ENCODE measurements around the gene NR1H4.

Gene NR1H4

GRCh38 chr12:100484891-100485471 is 11.3 kb downstream of the NR1H4 start:
- Histone ChIP-seq H3K27me3 (replicated peaks) (no peaks in the 10 kb centered on the region), H3K27ac (no peak overlapping the region), H3K4me3 (ENCODE audit: low read depth, low read length) (no peak overlapping the region), H3K36me3 (replicated peaks) (no peaks in the 10 kb centered on the region)
- in situ Hi-C loops (cut with HindIII; ENCODE audit: low pct_ligation_motif_present, low sequenced_read_pairs) = no loop called here
- no peak for TF ChIP-seq CTCF (IDR thresholded peaks at IDR 0.05; ENCODE audit: low read depth, low read length, missing control alignments)
- no peak for DNase-seq

GRCh38 chr12:100485983-100486382 is 12.3 kb downstream of the NR1H4 start:
- Histone ChIP-seq H3K27ac (no peak overlapping the region), H3K27me3 (replicated peaks) (no peaks in the 10 kb centered on the region), H3K4me3 (ENCODE audit: low read depth, low read length) (no peak overlapping the region), H3K36me3 (replicated peaks) (no peaks in the 10 kb centered on the region)
- DNase-seq = no peak
- no peak for TF ChIP-seq CTCF (IDR thresholded peaks at IDR 0.05; ENCODE audit: low read depth, low read length, missing control alignments)
- in situ Hi-C loops (cut with HindIII; ENCODE audit: low pct_ligation_motif_present, low sequenced_read_pairs) = no loop called here

GRCh38 chr12:100489251-100489820 is 15.7 kb downstream of the NR1H4 start:
- Histone ChIP-seq H3K4me3 (ENCODE audit: low read depth, low read length) (no peak overlapping the region), H3K36me3 (replicated peaks) (no peaks in the 10 kb centered on the region), H3K27me3 (replicated peaks) (no peaks in the 10 kb centered on the region), H3K27ac (no peak overlapping the region)
- DNase-seq = no peak
- in situ Hi-C loops (cut with HindIII; ENCODE audit: low pct_ligation_motif_present, low sequenced_read_pairs) = no loop called here
- no peak for TF ChIP-seq CTCF (IDR thresholded peaks at IDR 0.05; ENCODE audit: low read depth, low read length, missing control alignments)

GRCh38 chr12:100490056-100490455 is 16.4 kb downstream of the NR1H4 start:
- Histone ChIP-seq H3K27ac (no peak overlapping the region), H3K36me3 (replicated peaks) (no peaks in the 10 kb centered on the region), H3K4me3 (ENCODE audit: low read depth, low read length) (no peak overlapping the region), H3K27me3 (replicated peaks) (no peaks in the 10 kb centered on the region)
- no peak for TF ChIP-seq CTCF (IDR thresholded peaks at IDR 0.05; ENCODE audit: low read depth, low read length, missing control alignments)
- DNase-seq = no peak
- in situ Hi-C loops (cut with HindIII; ENCODE audit: low pct_ligation_motif_present, low sequenced_read_pairs) = no loop called here

- DNase-seq = no peak
- Histone ChIP-seq H3K36me3 (replicated peaks) (no peaks in the 10 kb centered on the region), H3K27ac (no peak overlapping the region), H3K27me3 (replicated peaks) (no peaks in the 10 kb centered on the region), H3K4me3 (ENCODE audit: low read depth, low read length) (no peak overlapping the region)
- in situ Hi-C loops (cut with HindIII; ENCODE audit: low pct_ligation_motif_present, low sequenced_read_pairs) = no loop called here
- no peak for TF ChIP-seq CTCF (IDR thresholded peaks at IDR 0.05; ENCODE audit: low read depth, low read length, missing control alignments)
These were observed 17.4 kb downstream of the NR1H4 start for GRCh38 chr12:100491104-100491503.
